ENCODE measurements around the gene PPM1B. TPM values are rescaled to one million over a fixed set of nuclear protein-coding genes. Genes with fewer than 3 reads are reported as not detected.

Gene PPM1B
- total and polyA plus RNA-seq, 2 donors (not counting 3 experiments of a cell fraction or from before 2014, with no cell fraction given), result 8.0 to 24.1 TPM

DNA sequence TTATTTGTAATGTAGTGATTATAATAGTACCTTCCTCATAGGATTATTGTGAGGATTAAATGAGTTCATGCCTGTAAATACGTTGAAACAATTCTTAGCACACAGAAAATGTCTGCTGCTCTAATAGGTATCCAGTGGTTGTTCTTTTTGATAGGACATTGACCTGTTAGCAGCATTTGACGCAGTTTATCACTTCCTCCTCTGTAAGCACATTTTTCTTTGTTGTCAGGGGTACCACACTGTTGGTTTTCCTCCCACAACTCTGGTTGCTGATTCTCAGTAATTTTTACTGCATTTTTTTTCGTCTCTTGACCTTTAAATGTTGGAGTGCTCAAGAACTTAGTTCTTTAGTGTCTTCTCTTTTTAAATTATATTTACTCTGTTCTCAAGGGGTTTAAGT, 15.4 kb downstream of the PPM1B start:
- CTCF ChIA-PET, result no interaction called here
- no peak for FAIRE-seq

More for the DNA sequence above, 15.4 kb downstream of the PPM1B start:
- Histone ChIP-seq H3K79me2 (ENCODE audit: control insufficient read depth, insufficient read depth, low read length) (peaks cover 55% of the 10 kb centered on the region), H3K9ac (replicated peaks; ENCODE audit: extremely low read depth, insufficient read depth, low read length) (no peak overlapping the region), H2AFZ (ENCODE audit: low read depth, low read length) (no peak overlapping the region), H4K20me1 (replicated peaks; ENCODE audit: control insufficient read depth, extremely low read depth, insufficient read depth, low read length) (peaks cover 3% of the 10 kb centered on the region), H3K4me2 (ENCODE audit: insufficient read depth, low read length) (no peak overlapping the region), H3K36me3 (ENCODE audit: control insufficient read depth in 2 of 2, extremely low read depth in 1 of 2, insufficient read depth in 2 of 2, low read length in 2 of 2) (no peaks in the 10 kb centered on the region), H3K4me1 (ENCODE audit: control insufficient read depth, extremely low read depth, insufficient read depth, low read length) (no peaks in the 10 kb centered on the region), H3K27ac (ENCODE audit: insufficient read depth, low read depth, low read length) (no peak overlapping the region), H3K4me3 (replicated peaks in 1 of 3; ENCODE audit: insufficient read depth in 1 of 3, low read depth in 1 of 3, low read length in 3 of 3) (no peak overlapping the region), H3K9me1 (replicated peaks; ENCODE audit: control insufficient read depth, extremely low read depth, insufficient read depth, low read length) (no peaks in the 10 kb centered on the region), H3K27me3 (ENCODE audit: control insufficient read depth in 2 of 2, insufficient read depth in 2 of 2, low read length in 2 of 2) (no peaks in the 10 kb centered on the region), H3K9me3 (replicated peaks; ENCODE audit: control insufficient read depth, insufficient read depth, low read length) (no peaks in the 10 kb centered on the region)
- dilution Hi-C loops (cut with MboI; ENCODE audit: extremely low pct_ligation_motif_present, low sequenced_read_pairs) (no loop called here), intact Hi-C loops (cut with micrococcal nuclease) (no loop called here)
- TF ChIP-seq EZH2 (IDR thresholded peaks at IDR 0.05; ENCODE audit: borderline replicate concordance, low read depth, low read length, severe bottlenecking), result no peak
- TF ChIP-seq GATA2 (IDR thresholded peaks at IDR 0.05; ENCODE audit: insufficient read depth, insufficient read length, low read depth, low read length), result no peak
- no peak for TF ChIP-seq JUN (IDR thresholded peaks at IDR 0.05; ENCODE audit: borderline replicate concordance, insufficient read depth, insufficient read length, low read depth)
- TF ChIP-seq FOS (IDR thresholded peaks at IDR 0.05; ENCODE audit: borderline replicate concordance, insufficient read depth, low read length), result no peak
- no peak for TF ChIP-seq CTCF (IDR thresholded peaks at IDR 0.05; ENCODE audit: extremely low read depth in 1 of 2, insufficient read depth in 1 of 2, low read depth in 1 of 2, low read length in 2 of 2)
- TF ChIP-seq, protein P1, sequence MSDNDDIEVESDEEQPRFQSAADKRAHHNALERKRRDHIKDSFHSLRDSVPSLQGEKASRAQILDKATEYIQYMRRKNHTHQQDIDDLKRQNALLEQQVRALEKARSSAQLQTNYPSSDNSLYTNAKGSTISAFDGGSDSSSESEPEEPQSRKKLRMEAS (IDR thresholded peaks at IDR 0.05; ENCODE audit: insufficient read depth, insufficient read length), result no peak
- no peak for TF ChIP-seq MYC (IDR thresholded peaks at IDR 0.05; ENCODE audit: low read depth, low read length)
- TF ChIP-seq POLR2A (IDR thresholded peaks at IDR 0.05; ENCODE audit: low read depth, low read length), result no peak
- no peak for TF ChIP-seq POLR2AphosphoS5 (IDR thresholded peaks at IDR 0.05; ENCODE audit: insufficient read depth, low read depth, low read length)
- POLR2A ChIA-PET, result no interaction called here
- BruUV-seq (replicated peaks), result no TSS peak
- no peak for DNase-seq (ENCODE audit: low read depth, low spot score)

Measured in endothelial cell of umbilical vein (primary cell).